IMR-90 (cell line): Measurements from ENCODE around the gene CPA3. TPM values are rescaled to one million over a fixed set of nuclear protein-coding genes. Genes with fewer than 3 reads are reported as not detected.

Experiments
- ATAC-seq: fragments of 200-7000 bp; cut with Tn5 transposase; 2 replicates; pipeline ENCODE4 v1.9.1; 2020; ENCODE audit warnings: low read depth, mild to moderate bottlenecking, moderate library complexity
- BruUV-seq: library from RNA; stranded (reverse); fragments of 400-500 nt; replicated peaks from 2 replicates; lab custom pipeline; 2021; lab: Mats Ljungman, UMichigan
- CTCF ChIA-PET: fragments of 300-600 bp; formaldehyde crosslinking; extraction: SDS; loops from one replicate; lab custom pipeline; 2021; ENCODE audit warnings: antibody characterized with exemption; lab: Yijun Ruan, JAX
- POLR2A ChIA-PET: fragments of 300-600 bp; sonication (Branson Sonifier 250); formaldehyde crosslinking; loops from one replicate; lab custom pipeline; 2022; ENCODE audit warnings: antibody characterized with exemption; ENCODE audit not compliant: unreplicated experiment; lab: Charles Lee
- DNase-seq: peaks from one replicate; pipeline ENCODE4 v3.0.0; 2013
- H2AFZ ChIP-seq: replicated peaks from 2 replicates; pipeline ENCODE3; 2013; ENCODE audit warnings: low read length, mild to moderate bottlenecking; ENCODE audit not compliant: poor library complexity
- H2AK5ac ChIP-seq: 2 replicates; pipeline ENCODE4 v1.6.1; 2013; ENCODE audit warnings: low read depth, low read length, inconsistent platforms
- H2AK9ac ChIP-seq: replicated peaks from 2 replicates; pipeline ENCODE3; 2013; ENCODE audit warnings: mild to moderate bottlenecking, low read depth, low read length, moderate library complexity; ENCODE audit not compliant: poor library complexity
- H2BK120ac ChIP-seq: 2 replicates; pipeline ENCODE4 v1.6.1; 2013; ENCODE audit warnings: low read depth, low read length, inconsistent platforms
- H2BK15ac ChIP-seq: 3 replicates; pipeline ENCODE4 v1.6.1; 2013; ENCODE audit warnings: low read depth, low read length, inconsistent platforms
- H2BK20ac ChIP-seq: 2 replicates; pipeline ENCODE4 v1.6.1; 2013; ENCODE audit warnings: low read depth, mild to moderate bottlenecking, inconsistent platforms, low read length, moderate library complexity
- H2BK5ac ChIP-seq: 2 replicates; pipeline ENCODE4 v1.6.1; 2013; ENCODE audit warnings: mild to moderate bottlenecking, low read depth, low read length, inconsistent platforms; ENCODE audit not compliant: poor library complexity, severe bottlenecking
- H3K14ac ChIP-seq: replicated peaks from 2 replicates; pipeline ENCODE4 v1.6.1; 2013; ENCODE audit warnings: low read depth, low read length, inconsistent platforms
- H3K18ac ChIP-seq: 2 replicates; pipeline ENCODE4 v1.6.1; 2013; ENCODE audit warnings: low read depth, low read length, control low read depth
- H3K23ac ChIP-seq: 2 replicates; pipeline ENCODE4 v1.6.1; 2013; ENCODE audit warnings: low read depth, low read length, inconsistent platforms
- H3K27ac ChIP-seq: 2 replicates; pipeline ENCODE4 v1.5.1; 2013; ENCODE audit warnings: mild to moderate bottlenecking, control low read depth, low read length; ENCODE audit not compliant: insufficient read depth
- H3K27me3 ChIP-seq: 2 replicates; pipeline ENCODE4 v1.6.1; 2013; ENCODE audit warnings: low read length; ENCODE audit not compliant: control insufficient read depth, insufficient read depth
- H3K36me3 ChIP-seq: 2 replicates; pipeline ENCODE4 v1.6.1; 2013; ENCODE audit warnings: low read length, mixed read lengths; ENCODE audit not compliant: control insufficient read depth, insufficient read depth
- H3K4ac ChIP-seq: 2 replicates; pipeline ENCODE4 v1.6.1; 2013; ENCODE audit warnings: low read depth, low read length, inconsistent platforms
- H3K4me1 ChIP-seq: 2 replicates; pipeline ENCODE4 v1.6.1; 2013; ENCODE audit warnings: low read length, mixed read lengths; ENCODE audit not compliant: control insufficient read depth, insufficient read depth
- H3K4me2 ChIP-seq: 2 replicates; pipeline ENCODE4 v1.6.1; 2013; ENCODE audit warnings: low read depth, mild to moderate bottlenecking, control low read depth, low read length, moderate library complexity
- H3K4me3 ChIP-seq: 2 replicates; pipeline ENCODE4 v1.5.1; 2013; ENCODE audit warnings: low read depth, mild to moderate bottlenecking, control low read depth, low read length, moderate library complexity; ENCODE audit not compliant: insufficient read depth
- H3K56ac ChIP-seq: 2 replicates; pipeline ENCODE4 v1.6.1; 2013; ENCODE audit warnings: low read length, inconsistent platforms; ENCODE audit not compliant: insufficient read depth; ENCODE audit errors: extremely low read depth
- H3K79me1 ChIP-seq, 2 experiments: 2 replicates each; pipeline ENCODE4 v1.6.1; 2013; ENCODE audit warnings: low read length in 2 of 2, inconsistent platforms in 1 of 2, low read depth in 1 of 2
- H3K9ac ChIP-seq: 2 replicates; pipeline ENCODE4 v1.6.1; 2013; ENCODE audit warnings: low read depth, low read length, control low read depth
- H3K9me1 ChIP-seq: 2 replicates; pipeline ENCODE4 v1.6.1; 2013; ENCODE audit warnings: low read length, inconsistent platforms; ENCODE audit not compliant: insufficient read depth
- H3K9me3 ChIP-seq: 2 replicates; pipeline ENCODE4 v1.6.1; 2013; ENCODE audit warnings: low read length; ENCODE audit not compliant: control insufficient read depth, insufficient read depth
- H4K20me1 ChIP-seq: 2 replicates; pipeline ENCODE4 v1.6.1; 2013; ENCODE audit warnings: low read length, inconsistent platforms; ENCODE audit not compliant: insufficient read depth
- H4K5ac ChIP-seq: 2 replicates; pipeline ENCODE4 v1.6.1; 2013; ENCODE audit warnings: mild to moderate bottlenecking, low read depth, low read length, control low read depth
- H4K8ac ChIP-seq, 2 experiments: 2 replicates each; pipeline ENCODE4 v1.6.1; 2013; ENCODE audit warnings: low read depth in 2 of 2, low read length in 2 of 2, control low read depth in 1 of 2, inconsistent platforms in 1 of 2
- H4K91ac ChIP-seq: 2 replicates; pipeline ENCODE4 v1.6.1; 2013; ENCODE audit warnings: low read depth, low read length, inconsistent platforms; ENCODE audit not compliant: insufficient read depth
- BHLHE40 ChIP-seq: fragments of 150-350 bp; IDR thresholded peaks from 2 replicates; pipeline ENCODE4 v1.6.1; 2016; ENCODE audit warnings: mild to moderate bottlenecking, low read depth, low read length
- NFE2L2 ChIP-seq: fragments of 150-350 bp; IDR thresholded peaks from 2 replicates; pipeline ENCODE4 v1.6.1; 2016; ENCODE audit warnings: low read depth, mild to moderate bottlenecking, low read length
- RAD21 ChIP-seq: IDR thresholded peaks from 2 replicates; pipeline ENCODE4 v1.6.1; 2012; ENCODE audit warnings: low read length, improper control_type of control experiment
- RCOR1 ChIP-seq: IDR thresholded peaks from 2 replicates; pipeline ENCODE4 v1.6.1; 2012; ENCODE audit warnings: mild to moderate bottlenecking, low read length, improper control_type of control experiment; ENCODE audit not compliant: insufficient replicate concordance
- RFX5 ChIP-seq: IDR thresholded peaks from 2 replicates; pipeline ENCODE4 v1.8.0; 2012; ENCODE audit warnings: low read depth, mild to moderate bottlenecking, low read length, moderate library complexity
- WGBS, 2 experiments: methylation state at CpG; one replicate each; pipeline versions ENCODE4 v1.1.5 to v1.1.7; 2013; ENCODE audit warnings: missing lambda C conversion rate in 2 of 2; ENCODE audit not compliant: insufficient read length in 1 of 2; ENCODE audit errors: extremely low coverage in 2 of 2; 5-methylcytosine and 5-hydroxymethylcytosine counted together
- dilution Hi-C: fragments of 300-500 bp; cut with HindIII; formaldehyde crosslinking; loops from one replicate; pipeline ENCODE4 v1.14.3; 2018; ENCODE audit warnings: low sequenced_read_pairs; ENCODE audit not compliant: unreplicated experiment
- in situ Hi-C: fragments of 300-500 bp; cut with MboI; formaldehyde crosslinking; loops from 3 replicates; pipeline ENCODE4 v1.14.3; 2019; ENCODE audit warnings: low sequenced_read_pairs, inconsistent platforms, mixed read lengths
- intact Hi-C: fragments of 100-400 bp; cut with micrococcal nuclease; formaldehyde crosslinking; loops from 2 replicates; pipeline ENCODE4 v1.10.0; 2022
- polyA plus RNA-seq, 3 experiments: library from polyadenylated mRNA; depleted of rRNA; stranded (reverse); fragments of >200 nt; gene quantifications; 2 replicates each; pipeline ENCODE4 v1.2.3, GENCODE V29; 2012; ENCODE audit warnings: low replicate concordance in 1 of 3
- total RNA-seq: library from RNA; depleted of rRNA; stranded (reverse); fragments of >200 nt; gene quantifications from 2 replicates; pipeline ENCODE4 v1.2.3, GENCODE V29; 2012

The CPA3 gene
- total and polyA plus RNA-seq, 2 of the 4 experiments (the other 2 are of a cell fraction) = 0.07 TPM; not detected in 1

GRCh38 chr3:148847351-148847750 is 17.7 kb upstream of the CPA3 start:
- Histone ChIP-seq H3K9ac (no peak overlapping the region), H2AK5ac (no peak overlapping the region), H3K4ac (no peak overlapping the region), H3K4me2 (no peak overlapping the region), H2AK9ac (no peak overlapping the region), H3K4me1 (no peaks in the 10 kb centered on the region), H3K4me3 (no peak overlapping the region), H3K14ac (no peak overlapping the region), H4K5ac (no peak overlapping the region), H3K9me1 (no peaks in the 10 kb centered on the region), H3K27me3 (no peaks in the 10 kb centered on the region), H3K27ac (no peak overlapping the region), H2AFZ (no peak overlapping the region), H2BK120ac (no peak overlapping the region), H2BK15ac (no peak overlapping the region), H3K79me1 (no peaks in the 10 kb centered on the region), H2BK20ac (no peak overlapping the region), H3K9me3 (no peaks in the 10 kb centered on the region), H3K18ac (no peak overlapping the region), H2BK5ac (no peak overlapping the region), H3K23ac (no peak overlapping the region), H3K56ac (no peak overlapping the region), H4K91ac (no peak overlapping the region), H4K20me1 (no peaks in the 10 kb centered on the region), H3K36me3 (no peaks in the 10 kb centered on the region), H4K8ac (no peak overlapping the region)
- no TSS peak for BruUV-seq
- DNase-seq (peak; percentile 7), ATAC-seq (no peak)
- ChIA-PET POLR2A (no interaction called here), CTCF (no interaction called here)
- in situ Hi-C loops (no loop called here), intact Hi-C loops (no loop called here), dilution Hi-C loops (no loop called here)
- no CpG with 5 or more reads among the region's 1 CpG for WGBS, 2 experiments
- TF ChIP-seq BHLHE40 (no peak), RCOR1 (no peak), RFX5 (no peak), RAD21 (no peak), NFE2L2 (no peak)
